Measurements from ENCODE around the gene ANAPC1.
"Not testable (repeated sequence)": the region's sequence is repeated elsewhere in the genome, so short reads cannot be mapped to it uniquely, and the experiment has no call there.

The ANAPC1 gene

DNA sequence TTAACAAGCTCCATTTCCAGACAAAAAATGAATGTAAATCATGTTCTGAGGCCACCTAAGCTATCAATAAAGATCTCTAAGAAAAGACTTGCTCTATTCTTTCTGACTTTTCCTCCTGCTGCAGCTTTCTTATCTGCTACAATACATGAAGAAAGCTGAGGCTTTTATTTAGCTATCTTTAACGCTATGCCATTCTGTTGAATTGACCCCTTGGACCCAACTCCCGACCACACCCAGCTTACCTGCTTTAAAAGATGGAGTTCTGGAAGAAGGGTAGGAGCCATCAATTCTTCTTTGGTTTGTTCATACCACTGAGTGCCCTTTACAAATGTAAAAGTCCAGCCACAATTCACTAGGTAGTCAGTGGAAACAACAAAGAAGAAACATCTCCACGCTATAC is 99.9 kb downstream of the ANAPC1 start:
- not testable (repeated sequence) for H3K27ac Mint-ChIP-seq; H3K36me3 Mint-ChIP-seq (ENCODE audit: low read depth); H3K27me3 Mint-ChIP-seq (ENCODE audit: low read depth, poor library complexity); H3K4me3 Mint-ChIP-seq; H3K9me3 Mint-ChIP-seq; H3K4me1 Mint-ChIP-seq; DNase-seq

DNA sequence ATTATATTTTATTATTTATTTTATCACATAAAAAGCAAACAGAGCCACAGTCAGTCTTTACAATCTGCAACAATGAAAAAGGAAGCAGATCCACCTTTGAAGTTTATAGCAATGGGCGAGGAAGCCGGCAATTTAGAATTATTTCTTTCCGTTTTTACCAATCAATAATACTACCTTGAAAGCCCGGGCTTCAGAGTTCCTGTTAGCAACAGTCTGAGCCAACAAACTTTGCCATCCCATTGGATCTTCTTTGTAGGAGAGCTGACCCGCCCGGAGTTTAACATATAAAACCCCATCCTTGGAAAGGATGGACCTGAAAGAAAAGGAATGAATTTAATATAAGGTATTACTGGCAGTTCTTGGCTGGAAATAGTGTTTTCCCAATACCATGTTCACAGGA is 101.8 kb downstream of the ANAPC1 start:
- not testable (repeated sequence) for DNase-seq; H3K36me3 Mint-ChIP-seq (ENCODE audit: low read depth); H3K4me3 Mint-ChIP-seq; H3K9me3 Mint-ChIP-seq; H3K27me3 Mint-ChIP-seq (ENCODE audit: low read depth, poor library complexity); H3K27ac Mint-ChIP-seq; H3K4me1 Mint-ChIP-seq

DNA sequence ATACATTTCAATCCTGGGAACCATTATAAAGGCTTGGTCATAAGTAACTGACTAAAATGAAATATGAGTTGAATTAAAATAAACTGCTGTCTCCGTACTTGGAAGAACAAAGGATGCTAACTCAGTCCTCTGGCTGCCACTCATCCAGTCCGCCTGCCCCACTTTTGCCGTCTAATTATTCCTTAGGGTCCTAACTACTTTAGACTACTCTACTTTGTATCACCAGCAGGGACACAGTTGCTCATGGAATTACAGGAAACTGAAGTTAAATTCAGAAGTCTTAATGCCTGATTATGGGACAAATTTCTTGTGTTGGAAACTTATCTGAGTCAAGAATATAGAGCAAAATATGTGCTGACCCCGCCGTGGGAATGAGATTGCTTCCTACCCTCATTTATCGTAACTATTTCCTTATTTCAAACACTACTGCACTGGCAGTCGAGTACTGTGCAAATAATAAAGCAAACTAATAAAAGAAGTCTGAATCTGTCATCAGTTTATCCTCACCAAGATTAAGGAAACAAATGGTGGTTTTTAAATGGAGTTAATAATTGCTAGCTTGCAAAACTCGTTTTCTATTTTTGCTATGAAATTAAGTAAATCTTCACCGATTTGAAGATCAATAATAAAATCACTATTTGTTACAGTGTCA is 102.4 kb downstream of the ANAPC1 start:
- not testable (repeated sequence) for DNase-seq; H3K9me3 Mint-ChIP-seq; H3K36me3 Mint-ChIP-seq (ENCODE audit: low read depth); H3K4me3 Mint-ChIP-seq; H3K4me1 Mint-ChIP-seq; H3K27me3 Mint-ChIP-seq (ENCODE audit: low read depth, poor library complexity); H3K27ac Mint-ChIP-seq

DNA sequence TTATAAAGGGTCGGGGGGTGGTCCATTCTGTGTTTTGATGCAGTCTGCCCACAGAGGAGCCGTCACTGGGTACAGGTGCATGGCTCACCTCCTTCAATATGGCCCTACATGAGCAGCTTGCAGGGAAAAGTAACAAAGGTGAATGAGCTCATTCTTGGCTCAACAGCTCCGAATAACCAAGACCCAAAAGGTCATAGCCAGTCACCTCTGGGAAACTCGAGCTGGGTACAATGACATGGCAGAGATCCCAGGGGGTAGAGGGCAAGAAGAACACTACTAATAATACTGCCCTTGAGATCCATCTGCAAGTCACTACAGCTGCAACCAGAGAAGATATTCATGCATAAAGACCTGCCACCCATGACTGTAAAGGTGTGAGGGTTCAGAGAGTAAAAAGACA is 106.8 kb downstream of the ANAPC1 start:
- H3K4me3 Mint-ChIP-seq; H3K4me1 Mint-ChIP-seq; H3K9me3 Mint-ChIP-seq; H3K27me3 Mint-ChIP-seq (ENCODE audit: low read depth, poor library complexity): not testable (repeated sequence)
- H3K27ac Mint-ChIP-seq, result peak overlapping the region; percentile 84
- DNase-seq, result peak; percentile 12
- H3K36me3 Mint-ChIP-seq (ENCODE audit: low read depth), result peaks cover 14% of the 10 kb centered on the region

DNA sequence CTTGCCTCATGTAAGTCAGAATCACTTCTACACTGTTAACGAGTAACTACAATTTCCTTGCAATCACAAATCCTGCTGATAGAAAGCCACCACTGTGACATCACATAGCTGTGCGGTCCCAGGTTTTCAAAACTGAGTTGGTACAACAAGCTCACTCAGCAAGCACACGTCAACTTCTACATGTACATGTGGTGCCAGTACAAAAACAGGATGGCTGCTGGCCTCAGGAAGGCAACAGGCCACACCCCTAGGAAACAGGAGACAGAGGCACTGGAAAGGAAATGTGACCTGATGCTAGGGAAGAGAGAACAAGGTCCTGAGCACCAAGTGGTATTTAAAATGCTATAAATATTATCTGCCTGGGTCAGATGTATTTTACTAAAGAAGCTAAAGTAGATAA is 107.7 kb downstream of the ANAPC1 start:
- not testable (repeated sequence) for DNase-seq; H3K27me3 Mint-ChIP-seq (ENCODE audit: low read depth, poor library complexity); H3K9me3 Mint-ChIP-seq; H3K27ac Mint-ChIP-seq; H3K4me3 Mint-ChIP-seq; H3K4me1 Mint-ChIP-seq
- peaks cover 14% of the 10 kb centered on the region for H3K36me3 Mint-ChIP-seq (ENCODE audit: low read depth)

DNA sequence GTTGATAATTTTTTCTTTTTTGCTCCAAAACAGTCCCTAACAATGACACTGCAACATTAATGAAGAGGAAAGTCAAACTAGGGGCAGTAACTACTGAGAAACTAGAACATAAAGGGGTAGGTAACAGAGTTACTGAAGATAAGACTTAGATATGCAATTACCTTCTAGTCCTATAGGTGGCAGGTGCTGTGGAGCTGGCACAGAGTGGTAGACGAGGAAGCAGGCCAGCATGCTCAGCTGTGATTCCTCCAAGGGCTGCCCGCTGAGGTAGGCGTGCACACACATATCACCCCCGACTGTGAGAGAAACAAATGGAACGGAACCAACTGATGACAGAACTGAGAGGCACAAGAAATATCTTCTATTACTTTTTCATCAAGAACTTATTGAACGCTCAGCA is 111.8 kb downstream of the ANAPC1 start:
- H3K27me3 Mint-ChIP-seq (ENCODE audit: low read depth, poor library complexity); H3K9me3 Mint-ChIP-seq; H3K4me1 Mint-ChIP-seq; DNase-seq; H3K4me3 Mint-ChIP-seq; H3K27ac Mint-ChIP-seq: not testable (repeated sequence)
- H3K36me3 Mint-ChIP-seq (ENCODE audit: low read depth), result peaks cover 15% of the 10 kb centered on the region

DNA sequence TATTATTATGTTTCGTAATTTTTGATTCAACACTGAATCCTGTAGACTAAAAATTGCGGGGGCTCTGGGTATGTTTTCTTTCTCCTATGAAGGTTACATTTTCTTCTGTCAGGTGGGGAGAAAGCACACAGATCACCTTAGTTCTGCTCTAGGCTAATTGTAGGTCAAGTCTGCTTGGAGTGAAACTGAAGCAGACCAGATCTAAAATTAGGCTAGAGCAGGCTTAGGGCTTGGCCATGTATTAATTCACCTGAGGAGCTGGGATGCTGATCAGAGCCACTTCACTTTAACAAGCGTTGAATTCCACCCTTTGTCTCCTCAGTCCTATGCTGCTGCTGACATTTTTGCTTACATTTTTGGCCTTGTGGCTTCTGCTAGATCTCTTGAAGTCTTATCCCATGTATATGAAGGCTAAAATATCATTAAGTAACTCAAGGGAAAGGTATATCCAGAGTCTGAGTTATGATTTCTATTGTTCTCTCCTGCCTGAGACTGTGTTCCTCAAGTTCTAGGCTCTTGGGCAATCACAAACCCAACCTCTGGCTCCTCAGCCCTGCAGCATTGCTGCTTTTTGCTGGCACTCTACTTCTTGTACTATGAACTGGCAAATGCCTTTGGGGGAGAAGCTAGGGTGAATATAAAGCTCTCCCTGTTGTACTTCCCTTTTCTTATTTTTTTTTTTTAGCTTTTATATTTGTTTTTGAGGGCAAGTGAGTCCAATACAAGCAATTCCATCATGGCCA is 112.9 kb downstream of the ANAPC1 start:
- H3K4me1 Mint-ChIP-seq; H3K4me3 Mint-ChIP-seq; H3K9me3 Mint-ChIP-seq; DNase-seq; H3K27ac Mint-ChIP-seq; H3K27me3 Mint-ChIP-seq (ENCODE audit: low read depth, poor library complexity): not testable (repeated sequence)
- H3K36me3 Mint-ChIP-seq (ENCODE audit: low read depth), result peaks cover 15% of the 10 kb centered on the region

DNA sequence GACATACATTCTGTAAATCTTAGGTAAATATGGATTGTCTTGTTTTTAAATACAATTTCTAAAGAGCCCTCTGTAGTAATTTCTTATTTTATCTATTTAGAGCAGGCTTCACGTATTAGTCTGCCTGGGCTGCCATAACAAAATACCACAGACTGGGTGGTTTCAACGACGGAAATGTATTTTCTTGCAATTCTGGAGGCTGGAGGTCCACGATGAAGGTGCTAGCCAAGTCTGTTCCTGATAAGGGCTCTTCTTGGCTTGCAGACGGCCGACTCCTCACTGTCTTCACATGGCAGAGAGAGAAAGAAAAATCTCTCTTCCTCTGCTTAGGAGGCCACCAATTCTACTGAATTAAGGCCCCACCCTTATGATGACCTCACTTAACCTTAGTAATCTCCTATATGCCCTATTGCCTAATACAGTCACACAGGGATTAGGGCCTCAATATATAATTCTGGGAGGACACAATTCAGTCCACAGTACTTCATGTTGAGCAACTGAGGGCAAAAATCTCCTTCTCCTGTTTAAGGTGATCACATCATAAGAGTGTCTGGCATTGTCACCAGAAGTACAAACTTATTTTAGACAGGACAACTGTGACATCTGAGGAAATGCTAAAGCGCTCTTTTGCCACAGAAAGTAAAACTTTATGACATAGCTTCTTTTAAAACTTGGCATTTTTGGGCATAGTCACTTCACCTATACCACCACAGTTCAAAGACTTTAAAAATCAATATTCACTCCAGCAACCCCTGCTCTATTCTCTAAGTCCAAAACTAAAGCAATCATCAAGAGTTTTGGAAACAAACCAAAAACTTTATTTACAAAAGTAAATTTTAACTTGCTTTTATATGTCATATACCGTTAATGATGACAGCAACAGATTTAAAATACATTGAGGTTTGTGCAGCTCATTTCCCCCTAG is 115.5 kb downstream of the ANAPC1 start:
- not testable (repeated sequence) for H3K9me3 Mint-ChIP-seq; H3K27me3 Mint-ChIP-seq (ENCODE audit: low read depth, poor library complexity); H3K4me1 Mint-ChIP-seq; DNase-seq; H3K27ac Mint-ChIP-seq; H3K4me3 Mint-ChIP-seq
- peaks cover 18% of the 10 kb centered on the region for H3K36me3 Mint-ChIP-seq (ENCODE audit: low read depth)

DNA sequence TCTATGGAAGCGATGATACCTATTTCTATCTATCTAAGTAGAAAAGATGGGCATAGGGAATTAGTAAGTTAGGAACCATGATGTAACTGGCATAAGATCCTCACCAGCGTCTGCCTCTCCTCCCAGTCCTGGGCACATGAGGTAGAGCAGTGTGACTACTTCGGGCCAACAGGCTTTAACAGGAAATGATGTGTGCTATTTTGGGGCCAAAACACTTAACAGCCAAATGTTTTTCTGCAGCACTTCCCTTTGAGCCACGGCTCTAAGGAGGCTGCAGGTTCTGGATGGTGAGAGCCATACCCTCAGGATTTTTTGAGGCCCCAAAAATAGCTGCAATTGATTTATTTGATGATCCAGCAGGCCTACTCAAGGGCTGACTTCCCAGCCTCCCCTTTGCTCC is 116.9 kb downstream of the ANAPC1 start:
- H3K27me3 Mint-ChIP-seq (ENCODE audit: low read depth, poor library complexity); H3K4me1 Mint-ChIP-seq; DNase-seq; H3K27ac Mint-ChIP-seq; H3K4me3 Mint-ChIP-seq: not testable (repeated sequence)
- H3K36me3 Mint-ChIP-seq (ENCODE audit: low read depth), result peaks cover 25% of the 10 kb centered on the region
- H3K9me3 Mint-ChIP-seq, result peaks cover 10% of the 10 kb centered on the region

DNA sequence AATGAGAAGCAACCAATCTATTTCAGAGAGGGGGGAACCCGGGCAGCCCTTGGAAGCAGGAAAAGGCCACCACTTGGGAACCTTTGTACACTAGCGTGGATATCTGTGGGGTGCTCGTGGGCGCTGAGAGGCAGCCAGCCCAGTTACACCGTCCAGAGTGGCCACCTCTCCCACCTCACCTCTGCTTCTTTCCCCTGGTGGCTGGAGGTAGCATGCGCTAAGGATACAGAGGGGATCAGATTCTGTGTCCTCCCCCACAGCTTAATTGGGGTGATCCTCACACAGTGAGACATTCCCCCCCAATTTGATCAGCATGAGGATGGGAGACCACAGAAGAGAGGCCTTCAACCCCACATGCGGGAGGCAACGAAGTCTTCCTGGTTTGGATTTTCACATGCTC is 117.7 kb downstream of the ANAPC1 start:
- H3K4me1 Mint-ChIP-seq; H3K4me3 Mint-ChIP-seq; DNase-seq; H3K27me3 Mint-ChIP-seq (ENCODE audit: low read depth, poor library complexity); H3K27ac Mint-ChIP-seq: not testable (repeated sequence)
- Mint-ChIP-seq H3K36me3 (ENCODE audit: low read depth) (peaks cover 29% of the 10 kb centered on the region), H3K9me3 (peaks cover 14% of the 10 kb centered on the region)

DNA sequence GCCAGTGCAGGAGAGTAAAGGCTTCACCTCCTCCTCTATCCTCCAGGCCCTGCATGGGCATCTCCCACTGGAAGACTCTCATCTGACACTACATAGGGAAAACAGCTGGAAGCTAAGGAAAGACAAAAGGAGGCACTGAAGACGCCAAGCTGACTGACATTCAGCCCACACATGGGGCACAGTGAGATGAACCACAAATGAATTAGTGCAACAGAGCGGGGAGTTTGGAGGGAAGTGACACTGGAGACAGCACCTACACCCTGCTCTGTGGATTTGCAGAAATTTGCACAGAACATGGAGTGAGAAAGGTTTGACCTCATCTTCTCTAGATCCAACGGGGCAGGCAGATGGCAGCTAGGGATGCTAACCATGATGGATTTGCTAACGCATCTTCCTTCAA is 119.8 kb downstream of the ANAPC1 start:
- not testable (repeated sequence) for H3K4me3 Mint-ChIP-seq; H3K4me1 Mint-ChIP-seq; DNase-seq; H3K27me3 Mint-ChIP-seq (ENCODE audit: low read depth, poor library complexity); H3K27ac Mint-ChIP-seq
- peaks cover 20% of the 10 kb centered on the region for H3K9me3 Mint-ChIP-seq
- peaks cover 35% of the 10 kb centered on the region for H3K36me3 Mint-ChIP-seq (ENCODE audit: low read depth)

DNA sequence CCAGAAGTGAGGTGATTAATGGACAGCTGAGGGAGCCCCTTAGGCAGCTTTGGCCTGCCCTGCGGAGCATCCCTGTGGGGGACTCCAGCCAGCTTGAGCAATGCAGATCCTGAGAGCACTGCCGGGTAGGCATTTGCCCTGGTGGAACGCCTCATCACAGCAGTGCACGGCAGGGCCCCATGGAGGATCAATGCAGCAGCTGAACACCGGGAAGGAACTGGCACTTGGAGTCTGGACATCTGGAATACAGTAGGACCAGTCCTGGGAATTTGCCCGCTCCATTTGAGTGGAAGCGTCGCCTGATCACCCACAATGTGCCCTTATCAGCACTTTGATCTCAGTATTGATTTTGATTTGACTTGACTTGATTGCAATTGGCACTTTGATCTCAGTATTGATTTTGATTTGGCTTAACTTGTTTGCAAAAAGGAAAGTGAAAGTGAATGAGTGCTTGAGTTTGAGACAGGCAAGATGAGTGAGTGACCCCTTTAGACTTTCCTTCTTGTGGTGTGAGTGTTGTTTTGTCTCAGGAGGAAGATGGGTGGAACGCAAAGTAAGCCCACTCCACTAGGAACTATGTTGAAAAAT is 123.2 kb downstream of the ANAPC1 start:
- H3K4me3 Mint-ChIP-seq; H3K4me1 Mint-ChIP-seq; DNase-seq; H3K27me3 Mint-ChIP-seq (ENCODE audit: low read depth, poor library complexity); H3K27ac Mint-ChIP-seq: not testable (repeated sequence)
- H3K36me3 Mint-ChIP-seq (ENCODE audit: low read depth), result peaks cover 31% of the 10 kb centered on the region
- H3K9me3 Mint-ChIP-seq, result peaks cover 23% of the 10 kb centered on the region

DNA sequence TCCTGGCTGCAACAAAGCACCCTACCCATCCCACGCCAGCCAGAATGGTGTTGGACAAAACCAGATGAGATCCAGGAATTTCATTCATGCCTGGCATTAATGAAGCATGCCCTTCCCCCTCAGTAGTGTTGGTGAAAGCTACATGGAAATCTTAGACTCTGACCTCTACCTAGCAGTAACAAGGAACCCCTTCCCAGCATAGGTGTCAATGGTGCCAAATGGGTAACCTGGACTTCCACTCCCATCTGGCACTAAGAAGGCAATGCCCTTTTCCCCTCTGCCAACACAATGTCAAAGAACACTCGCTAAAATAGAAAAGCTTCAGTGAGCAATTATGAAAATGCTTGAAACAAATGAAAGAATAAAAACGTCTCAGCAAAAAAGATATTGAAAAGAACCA is 131.5 kb downstream of the ANAPC1 start:
- not testable (repeated sequence) for DNase-seq; H3K36me3 Mint-ChIP-seq (ENCODE audit: low read depth); H3K9me3 Mint-ChIP-seq; H3K27ac Mint-ChIP-seq; H3K4me1 Mint-ChIP-seq; H3K4me3 Mint-ChIP-seq; H3K27me3 Mint-ChIP-seq (ENCODE audit: low read depth, poor library complexity)

DNA sequence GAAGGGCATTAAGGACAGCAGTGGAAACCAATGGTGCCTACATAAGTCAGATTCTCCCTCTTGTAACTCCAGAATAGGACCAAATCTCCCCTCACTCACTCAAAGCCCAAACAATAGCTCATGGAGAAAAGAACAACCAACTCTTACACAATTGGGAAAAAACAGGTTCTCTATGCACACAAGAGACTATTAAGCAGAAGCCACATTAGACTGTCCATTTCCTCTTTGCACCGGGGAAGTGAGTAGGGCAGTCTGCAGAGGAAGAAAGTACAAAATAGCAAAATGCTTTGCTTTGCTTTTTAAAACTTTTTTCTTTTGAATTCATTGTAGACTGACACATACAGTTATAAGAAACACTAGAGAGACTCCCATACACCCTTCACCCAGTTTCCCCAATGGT is 133.4 kb downstream of the ANAPC1 start:
- not testable (repeated sequence) for H3K4me1 Mint-ChIP-seq; H3K27me3 Mint-ChIP-seq (ENCODE audit: low read depth, poor library complexity); H3K27ac Mint-ChIP-seq; H3K4me3 Mint-ChIP-seq; H3K36me3 Mint-ChIP-seq (ENCODE audit: low read depth); DNase-seq; H3K9me3 Mint-ChIP-seq

Data from nephron progenitor cell (in vitro differentiated cells).